GM19043 (cell line): Measurements from ENCODE around the gene IFI27L1.
"Not testable (repeated sequence)": the region's sequence is repeated elsewhere in the genome, so short reads cannot be mapped to it uniquely, and the experiment has no call there.

Experiments used
- ATAC-seq: cut with Tn5 transposase; IDR thresholded peaks from one replicate; pipeline ENCODE4 v1.9.1; 2021; ENCODE audit warnings: low read depth; ENCODE audit not compliant: unreplicated experiment

IFI27L1 gene

DNA sequence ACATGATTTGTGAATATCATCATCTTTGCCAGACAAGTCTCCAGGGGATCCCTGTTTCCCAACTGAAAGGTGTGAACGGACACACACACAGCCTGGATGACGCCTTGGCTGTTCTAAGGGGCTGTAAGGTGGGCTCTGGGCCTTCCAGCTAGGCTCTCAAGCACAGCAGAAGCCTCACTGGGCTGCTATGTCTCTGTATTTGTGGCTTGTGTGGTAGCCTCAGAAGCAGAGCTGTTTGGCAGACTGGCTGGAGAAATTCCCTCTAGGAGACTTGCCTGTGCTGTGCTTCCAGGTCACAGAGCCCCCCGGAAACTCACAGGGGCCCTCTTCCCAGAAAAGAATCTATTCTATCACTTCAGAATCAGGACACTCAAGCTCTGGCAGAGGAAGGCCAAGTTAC lies 33.5 kb upstream of the IFI27L1 start:
- ATAC-seq, result no peak

DNA sequence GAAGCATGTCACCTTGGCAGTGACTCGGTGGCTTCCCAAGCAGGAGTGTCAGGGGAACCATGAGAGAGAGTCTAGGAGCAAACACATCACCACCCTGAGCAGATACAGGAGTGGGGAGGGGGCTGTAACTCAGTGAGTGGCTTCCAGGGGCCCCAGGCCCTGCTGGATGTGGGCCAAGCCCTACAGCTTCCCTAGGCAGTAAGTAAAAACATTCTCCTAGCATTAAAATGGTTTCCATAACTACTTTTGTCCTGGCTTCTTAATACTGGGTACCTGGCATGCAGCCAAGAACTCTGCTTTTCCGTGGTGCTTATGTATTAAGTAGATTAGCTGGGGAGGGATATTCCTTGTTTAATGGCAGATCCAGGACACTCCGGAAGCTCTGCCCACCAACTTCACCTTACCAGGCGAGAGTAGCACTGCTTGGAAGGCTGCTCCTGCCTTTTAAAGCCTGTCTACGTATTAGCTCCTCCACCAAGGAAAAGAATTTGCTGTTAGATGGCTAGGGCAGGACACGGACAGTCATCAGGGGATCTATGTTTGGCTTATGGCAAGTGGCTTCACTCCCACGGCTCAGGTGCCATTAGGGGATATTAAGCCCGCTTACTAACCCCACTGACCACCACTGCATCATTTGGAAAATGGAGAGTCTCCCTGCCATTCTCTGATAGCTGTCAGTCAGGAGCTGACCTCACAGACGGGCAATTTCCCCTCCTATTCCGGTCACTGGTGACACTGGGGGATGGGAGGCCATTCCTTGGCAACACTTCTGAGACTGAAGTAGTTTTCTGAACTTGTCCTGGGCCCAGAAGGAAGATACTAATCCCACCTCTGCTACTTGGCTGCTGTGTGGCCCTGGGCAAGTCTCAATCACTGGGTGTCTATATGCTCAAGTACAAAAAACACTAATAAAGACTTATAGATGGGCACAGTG lies 32.2 kb upstream of the IFI27L1 start:
- ATAC-seq, result no peak

DNA sequence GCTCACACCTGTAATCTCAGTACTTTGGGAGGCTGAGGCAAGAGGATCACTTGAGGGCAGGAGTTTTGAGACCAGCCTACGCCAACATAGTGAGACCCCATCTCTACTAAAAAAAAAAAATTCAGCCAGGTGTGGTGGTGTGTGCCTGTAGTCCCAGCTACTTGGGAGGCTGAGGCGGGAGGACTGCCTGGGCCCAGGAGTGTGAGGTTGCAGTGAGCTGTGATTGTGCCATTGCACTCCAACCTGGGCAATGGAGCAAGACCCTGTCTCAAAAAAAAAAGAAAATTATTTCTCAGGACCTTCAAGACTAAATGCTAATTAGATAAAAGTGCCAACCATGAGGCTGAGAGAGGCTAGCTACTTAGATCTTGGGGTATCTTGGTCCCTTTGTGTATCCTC lies 31.5 kb upstream of the IFI27L1 start:
- ATAC-seq, result no peak

DNA sequence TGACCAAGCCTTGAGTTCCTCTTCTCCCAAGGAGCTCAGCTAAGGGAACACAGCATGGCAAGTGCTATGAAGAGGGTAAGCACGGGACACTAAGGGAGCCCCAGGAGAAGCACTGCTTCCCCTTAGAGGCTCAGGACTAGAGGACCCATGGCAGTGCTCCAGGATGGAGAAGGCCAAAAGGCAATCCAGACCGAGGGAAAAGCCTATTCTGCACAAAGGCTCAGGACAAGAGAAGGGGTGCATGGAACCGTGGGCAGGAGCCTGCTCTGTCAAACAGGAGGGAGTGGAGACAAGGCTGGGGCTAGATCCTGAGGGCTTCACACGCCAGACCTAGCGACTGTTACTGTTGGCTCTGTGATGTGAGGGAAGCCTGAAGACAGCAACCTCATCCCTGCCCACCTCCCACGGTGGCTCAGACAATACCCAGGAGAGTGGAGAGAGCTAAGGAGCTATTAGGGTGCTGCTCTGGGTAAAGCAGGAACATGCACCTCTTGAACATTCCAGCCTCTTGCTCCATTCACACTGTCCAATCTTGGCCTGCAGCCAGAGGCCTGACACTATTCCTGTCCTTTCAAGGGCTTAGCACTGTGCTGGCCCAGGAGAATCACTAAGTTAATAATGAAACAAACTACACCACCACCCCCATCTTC lies 30.8 kb upstream of the IFI27L1 start:
- ATAC-seq, result no peak

DNA sequence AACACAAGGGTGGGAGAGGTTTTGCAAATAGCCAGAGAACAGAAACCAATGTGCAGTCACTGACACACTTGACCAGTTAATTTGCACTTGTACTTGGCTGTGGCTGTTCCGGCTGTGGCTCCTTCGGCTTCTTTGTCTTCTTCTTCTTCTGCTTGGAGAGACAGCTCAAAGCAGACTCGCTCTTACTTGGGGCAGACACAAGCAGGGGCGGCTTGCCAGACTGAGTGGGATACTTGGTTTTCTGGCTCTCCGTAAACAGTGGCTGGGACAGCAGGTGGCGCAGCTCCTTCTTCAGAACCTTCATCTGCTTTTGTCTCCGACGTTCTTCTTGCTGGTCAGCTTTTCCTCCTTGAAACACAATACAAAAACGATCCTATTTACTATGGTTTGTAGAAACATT lies 30.0 kb upstream of the IFI27L1 start:
- no peak for ATAC-seq

DNA sequence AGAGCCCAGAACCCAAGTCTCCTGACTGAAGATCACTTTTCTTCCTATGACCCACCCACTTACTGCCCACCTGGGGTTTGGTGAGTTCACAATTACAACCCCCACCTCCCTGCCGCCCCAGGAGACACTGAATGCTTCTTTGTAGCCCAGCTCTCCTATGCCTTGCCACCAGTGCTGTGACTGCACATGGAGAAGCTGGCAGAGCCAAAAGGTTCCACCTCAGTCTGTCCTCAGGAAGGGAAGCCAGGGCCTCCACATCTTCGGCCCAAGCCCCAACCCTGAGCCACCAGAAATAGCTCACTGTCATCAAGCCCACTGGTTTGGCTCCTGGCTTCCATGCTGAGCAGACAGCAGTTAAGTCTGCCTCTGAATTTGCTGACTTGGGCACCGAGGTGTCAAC lies 29.3 kb upstream of the IFI27L1 start:
- no peak for ATAC-seq

DNA sequence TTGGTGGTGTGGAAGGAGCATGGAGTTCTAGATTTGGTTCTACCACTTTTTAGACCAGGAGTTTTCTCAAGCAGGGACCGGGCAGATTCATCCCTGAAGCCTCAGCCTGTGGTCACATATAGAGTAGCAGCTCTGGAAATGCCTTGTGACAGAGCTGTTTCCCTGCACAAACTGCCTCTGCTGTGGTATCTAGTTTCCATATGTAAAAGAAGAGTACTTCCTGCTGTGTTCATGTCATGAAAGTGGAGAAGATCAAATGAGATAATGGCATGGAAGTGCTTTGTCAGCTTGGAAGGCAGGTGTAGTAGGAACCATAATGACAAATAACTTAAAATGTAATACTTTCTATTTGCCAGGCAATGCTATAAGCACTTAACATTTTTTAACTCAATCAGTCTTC lies 28.9 kb upstream of the IFI27L1 start:
- no peak for ATAC-seq

DNA sequence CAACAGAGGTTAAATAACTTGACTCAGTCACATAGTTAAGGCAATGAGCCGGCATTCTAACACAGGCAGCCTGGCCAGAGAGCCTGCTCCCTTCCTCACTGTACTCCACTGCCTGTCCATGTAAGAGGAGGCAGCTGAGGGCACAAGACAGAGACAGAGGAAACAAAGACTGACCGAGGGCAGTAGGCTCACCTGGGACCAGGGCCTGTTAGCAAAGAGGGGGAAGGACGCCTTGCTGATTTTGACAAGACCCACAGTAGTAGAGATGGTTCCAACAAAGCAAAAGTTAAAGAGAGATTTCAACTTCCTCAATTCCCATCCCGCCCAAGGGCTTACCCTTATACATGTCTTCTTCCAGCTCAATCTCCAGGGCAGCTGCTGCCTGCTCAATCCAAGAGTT lies 28.4 kb upstream of the IFI27L1 start:
- ATAC-seq, result no peak

DNA sequence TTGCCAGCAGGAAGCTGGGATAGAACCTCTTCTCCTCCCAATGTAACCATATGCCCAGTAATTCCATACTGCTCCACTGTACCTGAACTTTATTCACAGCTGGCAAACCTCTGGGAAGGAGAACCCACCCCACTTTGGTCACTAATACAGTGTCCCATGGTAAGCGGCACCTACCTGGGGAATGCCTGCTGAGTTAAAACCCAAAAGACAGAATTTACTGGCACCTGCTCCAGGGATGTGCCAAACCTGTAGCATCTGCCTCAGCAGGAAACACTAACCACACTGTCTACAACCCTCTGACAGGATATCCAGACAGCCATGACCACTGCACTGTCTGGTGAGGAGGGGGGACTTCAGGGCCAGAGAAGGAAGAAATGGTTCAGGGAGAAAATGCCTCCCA lies 26.7 kb upstream of the IFI27L1 start:
- ATAC-seq, result no peak

DNA sequence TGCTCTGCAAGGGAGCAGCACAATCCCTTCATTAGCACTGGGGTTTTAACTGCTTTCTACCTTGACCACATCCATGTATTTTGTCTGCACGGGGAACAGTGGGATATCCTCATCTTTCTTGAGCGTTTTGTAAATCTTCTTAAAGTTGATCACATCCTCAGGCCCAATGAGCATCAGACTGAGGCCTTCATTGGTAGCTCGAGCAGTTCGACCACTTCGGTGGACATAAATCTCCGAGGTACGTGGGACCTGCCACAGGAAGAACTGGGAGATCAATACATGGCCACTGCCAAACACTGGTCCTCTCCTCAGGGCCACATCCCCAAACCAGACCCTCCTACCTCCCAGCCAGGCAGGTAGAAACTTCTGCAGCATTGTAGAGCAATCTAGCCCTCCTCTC lies 26.2 kb upstream of the IFI27L1 start:
- no peak for ATAC-seq

DNA sequence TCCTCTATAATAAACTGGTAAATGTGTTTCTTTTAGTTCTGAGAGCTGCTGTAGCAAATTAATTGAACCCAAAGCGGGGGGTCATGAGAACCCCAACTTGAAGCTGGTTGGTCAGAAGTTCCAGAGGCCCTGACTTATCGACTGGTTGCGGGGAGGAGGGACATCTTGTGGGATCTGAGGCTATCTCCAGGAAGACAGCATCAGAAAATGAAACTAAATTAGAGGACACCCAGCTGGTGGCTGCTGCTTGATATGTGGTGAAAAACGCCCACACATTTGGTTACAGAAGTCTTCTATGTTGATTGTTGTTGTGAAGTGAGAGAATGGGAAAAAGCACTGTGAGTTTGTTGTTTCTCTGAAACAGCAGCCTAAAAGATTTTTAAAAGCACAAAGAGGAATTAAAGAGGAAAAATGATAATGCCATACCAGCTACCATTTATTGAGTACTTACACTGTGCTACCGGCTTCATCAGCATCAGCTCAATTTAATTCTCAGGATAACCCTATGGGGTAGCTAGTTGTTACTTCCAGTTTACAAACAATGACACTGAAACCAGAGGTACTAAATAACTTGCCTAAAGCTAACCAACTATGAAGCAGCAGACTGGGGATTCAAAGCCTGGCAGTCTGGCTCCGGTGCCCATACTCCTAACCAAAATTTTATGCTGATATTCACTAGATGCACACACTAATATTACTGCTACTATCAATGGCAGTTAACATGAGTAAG lies 24.4 kb upstream of the IFI27L1 start:
- peak; percentile 63 for ATAC-seq

DNA sequence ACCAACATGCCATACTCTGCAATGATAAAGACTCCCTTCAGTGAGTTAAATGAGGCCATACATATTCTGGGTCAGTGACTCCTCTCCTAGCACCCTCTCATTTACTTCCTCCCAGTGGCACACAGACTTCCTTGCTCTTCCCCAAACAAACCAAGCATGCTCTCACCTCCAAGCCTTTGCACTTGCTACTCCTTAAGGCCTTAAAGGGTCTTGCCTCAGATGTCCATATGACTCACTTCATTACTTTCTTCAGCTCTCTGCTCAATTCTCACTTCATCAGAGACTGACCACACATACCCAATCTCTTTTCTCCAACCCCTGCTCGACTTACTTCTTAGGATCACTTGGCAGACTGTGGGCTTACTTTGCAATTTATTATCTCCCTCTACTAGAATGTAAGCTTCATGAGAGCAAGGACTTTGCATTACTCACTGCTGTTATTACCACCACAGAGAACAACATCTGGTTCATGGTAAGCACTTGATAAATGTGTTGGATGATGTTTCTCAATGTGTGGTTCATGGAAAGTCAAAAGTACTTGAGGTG lies 22.9 kb upstream of the IFI27L1 start:
- no peak for ATAC-seq

DNA sequence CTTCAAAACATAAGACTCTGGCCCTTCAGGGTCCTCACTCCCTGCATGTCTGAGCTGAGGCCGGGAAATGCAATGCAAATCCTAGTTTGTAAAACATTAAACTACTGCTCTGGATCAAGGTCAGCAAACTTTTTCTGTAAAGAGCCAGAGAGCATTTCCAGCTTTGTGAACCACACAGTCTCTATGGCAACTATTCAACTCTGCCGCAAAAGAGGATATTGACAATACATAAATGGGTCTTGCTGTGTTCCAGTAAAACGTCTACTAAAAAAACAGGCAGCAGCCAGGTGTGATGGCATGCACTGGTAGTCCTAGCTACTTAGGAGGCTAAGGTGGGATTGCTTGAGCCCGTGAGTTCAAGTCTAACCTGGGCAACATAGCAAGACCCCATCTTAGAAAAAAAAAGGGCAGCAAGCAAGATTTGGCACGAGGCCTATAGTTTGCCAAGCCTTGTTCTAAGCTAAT lies 22.4 kb upstream of the IFI27L1 start:
- no peak for ATAC-seq

DNA sequence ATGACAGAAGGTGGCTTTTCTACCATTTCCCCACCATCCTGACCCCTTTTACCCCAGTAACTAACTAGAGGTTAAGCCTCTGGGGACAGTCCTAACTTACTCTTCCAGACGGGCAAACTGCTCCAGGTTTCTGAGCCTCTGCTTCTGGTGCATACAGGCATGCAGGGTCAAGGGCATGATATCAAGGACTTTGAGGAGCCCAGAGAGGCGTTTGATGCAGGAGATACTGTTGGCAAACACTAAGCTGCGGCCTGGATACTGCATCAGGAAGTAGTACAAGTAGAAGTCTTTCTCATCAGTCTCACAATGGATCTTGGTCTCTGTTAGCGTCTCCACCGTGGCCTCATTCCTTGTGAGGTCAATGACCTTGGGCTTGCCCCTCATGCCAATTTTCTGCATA lies 21.1 kb upstream of the IFI27L1 start:
- ATAC-seq, result no peak

DNA sequence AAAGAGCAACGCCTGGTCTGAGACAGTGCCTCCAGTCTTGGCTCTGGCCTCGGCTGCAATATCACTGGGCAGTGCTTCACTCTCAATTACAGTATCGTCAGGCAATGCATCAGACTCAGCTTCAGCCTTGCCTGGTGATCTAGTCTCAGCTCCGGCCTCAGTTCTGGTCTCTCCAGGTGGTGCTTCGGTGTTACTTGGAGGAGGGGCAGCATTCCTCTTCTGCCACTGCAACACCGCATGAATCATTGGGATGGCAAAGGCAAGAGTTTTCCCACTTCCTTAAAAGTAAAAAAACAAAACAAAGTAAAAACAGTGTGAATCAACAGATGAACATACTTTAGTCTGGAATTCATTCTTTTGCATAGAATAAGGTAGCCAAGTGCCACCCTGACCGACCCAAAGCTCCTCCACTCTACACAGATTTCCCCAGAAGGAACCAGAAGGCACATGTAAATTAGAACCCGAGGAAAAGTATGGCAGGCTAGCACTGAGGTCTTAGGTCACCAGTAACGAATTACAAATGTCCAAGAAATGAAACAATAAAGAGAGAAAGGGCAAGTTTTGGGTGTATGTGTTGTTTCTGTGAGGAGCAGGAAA lies 18.7 kb upstream of the IFI27L1 start:
- no peak for ATAC-seq

DNA sequence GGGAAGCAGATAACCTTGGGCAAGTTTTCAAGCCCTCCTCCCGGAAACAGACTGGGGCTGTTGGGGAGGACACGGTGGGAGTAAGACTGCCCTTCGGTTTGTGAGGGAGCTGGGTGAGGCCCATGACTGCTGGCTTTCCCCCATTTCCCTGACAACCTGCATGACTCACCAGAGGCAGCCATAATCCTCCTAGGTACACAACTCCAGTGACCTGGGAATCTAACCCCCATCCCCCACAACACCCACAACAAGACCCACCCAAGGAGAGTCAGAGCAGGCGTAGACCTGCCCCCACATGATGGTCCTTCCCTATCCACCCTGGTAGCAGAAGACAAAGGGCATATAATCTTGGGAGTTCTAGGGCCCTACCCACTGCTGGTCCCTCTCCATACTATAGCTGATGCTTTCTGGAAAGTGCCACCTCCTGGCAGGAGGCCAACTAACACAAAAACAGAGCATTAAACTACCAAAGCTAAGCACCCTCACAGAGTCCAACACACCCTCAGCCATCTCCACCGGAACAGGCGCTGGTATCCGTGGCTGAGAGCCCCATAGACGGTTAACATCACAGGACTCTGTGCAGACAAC lies 14.9 kb upstream of the IFI27L1 start:
- no peak for ATAC-seq

DNA sequence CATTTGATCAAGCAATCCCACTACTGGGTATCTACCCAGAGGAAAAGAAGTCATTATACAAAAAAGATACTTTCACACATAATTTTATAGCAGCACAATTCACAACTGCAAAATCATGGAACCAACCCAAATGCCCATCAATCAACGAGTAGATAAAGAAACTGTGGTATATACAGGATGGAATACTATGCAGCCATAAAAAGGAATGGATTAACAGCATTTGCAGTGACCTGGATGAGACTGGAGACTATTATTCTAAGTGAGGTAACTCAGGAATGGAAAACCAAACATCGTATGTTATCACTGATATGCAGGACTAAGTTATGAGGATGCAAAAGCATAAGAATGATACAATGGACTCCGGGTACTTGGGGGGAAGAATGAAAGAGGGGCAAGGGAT lies 9.0 kb upstream of the IFI27L1 start:
- ATAC-seq, result not testable (repeated sequence)

DNA sequence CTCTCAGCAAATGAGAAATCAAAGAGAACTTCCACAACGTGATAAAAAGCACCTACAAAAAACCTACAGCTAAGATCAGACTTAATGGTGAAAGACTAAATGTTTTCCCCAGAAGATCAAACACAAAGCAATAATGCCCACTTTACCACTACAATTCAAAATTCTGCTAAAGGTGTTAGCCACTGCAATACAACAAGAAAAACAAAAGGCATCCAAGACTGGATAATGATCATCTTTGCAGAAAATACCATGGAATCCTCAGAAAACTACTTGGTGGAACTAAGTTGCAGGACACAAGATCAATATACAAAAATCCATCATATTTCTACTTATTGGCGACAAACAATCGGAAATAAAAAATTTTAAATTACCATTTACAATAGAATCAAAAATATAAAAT lies 6.6 kb upstream of the IFI27L1 start:
- no peak for ATAC-seq

DNA sequence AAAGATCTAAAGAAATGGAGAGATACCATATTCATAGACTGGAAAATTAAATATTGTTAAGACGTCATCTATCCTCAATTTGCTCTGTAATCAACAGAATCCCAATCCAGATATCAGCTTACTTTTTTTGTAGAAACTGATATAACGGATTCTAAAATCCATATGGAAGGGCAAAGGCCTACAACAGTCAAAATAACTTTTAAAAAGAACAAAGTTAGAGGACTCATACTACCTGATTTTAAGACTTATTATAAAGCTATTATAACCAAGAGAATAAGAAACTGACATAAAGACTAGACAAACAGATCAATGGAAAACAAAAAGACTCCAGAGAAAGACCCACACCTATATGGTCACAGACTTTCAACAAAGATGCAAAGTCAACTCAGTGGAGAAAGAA lies 6.1 kb upstream of the IFI27L1 start:
- no peak for ATAC-seq

DNA sequence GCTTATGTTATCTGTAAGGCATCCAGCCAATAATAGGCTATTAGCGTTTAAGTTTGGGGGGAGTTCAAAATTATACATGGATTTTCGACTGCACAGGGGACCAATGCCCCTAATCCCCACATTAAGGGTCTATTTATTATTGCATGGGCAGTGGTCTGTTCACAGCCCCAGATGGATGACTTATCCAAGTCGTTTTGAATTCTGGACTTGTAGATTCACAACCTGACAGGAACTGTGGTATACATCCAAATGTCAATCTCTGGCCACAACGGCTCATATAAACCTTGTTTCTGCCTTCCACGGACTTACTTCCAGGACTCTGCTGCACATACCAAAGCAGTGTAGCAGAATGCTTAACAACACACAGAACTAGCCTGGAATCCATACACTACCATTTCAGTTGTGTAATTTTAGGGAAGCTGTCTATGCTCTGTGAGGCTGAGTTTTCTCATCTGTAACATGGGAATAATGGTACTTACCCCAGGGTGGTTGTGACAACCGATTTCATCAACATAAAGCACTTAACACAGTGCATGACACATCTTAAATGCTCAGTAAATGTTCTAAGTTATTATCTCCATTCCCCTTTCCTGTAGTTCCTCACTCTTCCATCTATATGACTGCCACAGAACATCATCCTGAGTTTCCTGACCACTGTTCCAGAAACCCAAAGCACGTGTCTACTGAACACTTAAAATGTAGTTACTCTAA lies 3.8 kb upstream of the IFI27L1 start:
- no peak for ATAC-seq
